ENCODE results near the gene BDH1.

BDH1 gene

DNA sequence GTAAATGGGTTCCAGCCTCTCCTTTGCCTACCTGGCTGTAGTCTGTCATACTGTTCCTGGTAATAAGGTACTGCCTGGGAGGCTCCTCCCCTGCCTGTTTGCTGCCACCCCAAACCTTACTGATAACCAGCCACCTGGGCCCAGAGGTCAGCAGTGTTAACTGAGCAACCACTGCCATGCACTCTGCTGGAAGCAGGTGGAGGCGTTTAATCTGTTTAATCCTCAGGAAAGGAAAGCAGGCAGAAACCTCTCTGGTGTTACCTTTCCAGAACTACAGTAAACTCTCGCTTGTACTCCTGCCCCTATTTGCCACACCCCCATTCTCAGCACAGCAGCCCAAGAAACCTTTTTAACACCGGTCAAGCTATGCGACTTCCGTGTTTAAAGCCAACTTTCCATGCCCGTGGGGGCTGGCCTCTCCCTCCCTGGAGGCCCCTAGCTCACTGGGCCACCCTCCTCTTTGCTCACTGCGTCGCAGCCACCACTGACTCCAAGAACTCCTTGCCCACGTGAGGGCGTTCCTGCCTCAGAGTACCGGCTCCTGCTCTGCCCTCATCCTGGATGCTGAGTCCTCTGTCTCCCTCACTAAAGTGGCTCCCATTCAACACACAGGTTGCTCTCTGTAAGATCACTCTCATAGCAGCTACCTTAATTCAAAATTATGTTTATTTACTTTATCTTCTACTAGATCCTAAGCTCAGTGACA, 8.3 kb downstream of the BDH1 start:
- DNase-seq (ENCODE audit: low read depth in 2 of 2), result no peak

DNA sequence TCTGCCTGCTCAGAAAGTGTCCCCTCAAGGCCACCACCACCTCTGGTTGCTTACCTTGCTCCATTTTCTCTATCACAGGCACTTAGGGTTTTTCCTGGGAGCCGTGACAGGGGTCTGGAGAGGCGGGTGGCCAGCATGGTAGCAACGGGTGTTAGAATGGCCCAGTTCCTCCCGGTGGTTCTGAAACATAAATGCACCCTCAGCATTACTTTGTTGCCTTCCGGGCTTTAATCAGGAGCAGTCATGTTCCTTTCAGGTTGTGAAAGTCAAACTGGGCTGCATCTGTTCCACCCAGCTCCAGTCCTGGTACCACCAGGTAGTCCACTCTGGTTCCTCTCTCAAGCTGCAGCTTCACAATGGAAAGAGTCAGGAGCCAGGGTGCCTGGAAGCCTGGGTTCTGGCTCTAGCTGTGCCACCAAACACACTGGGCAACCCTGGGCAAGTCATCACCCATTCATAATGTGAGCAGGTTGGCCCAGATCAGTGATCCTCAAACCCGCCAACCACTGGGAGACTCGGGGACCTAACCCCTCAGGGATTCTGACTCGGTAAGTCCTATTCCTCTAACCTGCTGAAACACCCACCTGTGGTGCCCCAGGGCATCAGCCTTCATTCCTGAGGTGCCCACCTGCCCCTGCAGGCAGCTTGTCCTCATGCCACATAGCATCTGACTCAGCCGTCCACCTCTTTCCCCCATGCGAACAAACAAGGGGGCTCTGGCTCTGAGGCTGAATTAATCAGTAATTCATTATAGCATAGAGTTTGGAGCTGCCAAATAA, 9.3 kb downstream of the BDH1 start:
- DNase-seq (ENCODE audit: low read depth in 2 of 2), result no peak

DNA sequence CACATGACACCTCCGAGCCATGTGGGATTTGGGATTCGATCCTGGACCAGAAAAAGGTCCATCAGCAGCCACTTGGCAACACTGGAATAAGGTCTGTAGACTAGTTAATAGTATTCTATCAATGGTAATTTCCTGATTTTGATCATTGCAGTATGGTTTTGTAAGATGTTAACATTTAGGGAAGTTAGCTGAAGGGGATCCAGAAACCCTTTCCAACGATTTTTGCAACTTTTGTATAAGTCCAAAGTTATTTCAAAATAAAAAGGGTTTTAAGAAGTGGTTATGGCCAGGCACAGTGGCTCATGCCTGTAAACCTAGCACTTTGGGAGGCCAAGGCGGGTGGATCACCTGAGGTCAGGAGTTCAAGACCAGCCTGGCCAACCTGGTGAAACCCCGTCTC, 10.2 kb downstream of the BDH1 start:
- DNase-seq (ENCODE audit: low read depth in 2 of 2), result no peak

DNA sequence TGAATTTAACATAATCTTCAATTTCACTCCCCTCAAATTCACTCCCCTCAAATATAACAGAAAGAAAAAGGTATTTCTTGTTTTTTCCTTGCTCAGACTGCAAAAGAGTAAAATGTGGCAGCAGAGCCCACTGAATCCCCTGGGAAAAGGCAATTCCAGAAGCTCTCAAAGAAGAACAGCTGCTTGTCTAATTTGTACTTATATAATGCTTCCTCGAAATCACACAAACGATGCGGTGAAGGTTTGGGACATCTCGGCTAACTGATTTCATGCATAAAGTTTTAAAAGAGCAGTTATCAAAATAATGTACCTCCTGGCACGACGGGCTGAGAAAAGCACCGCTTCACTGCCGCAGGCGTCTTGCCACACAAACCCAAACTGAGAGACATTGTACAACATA, 10.7 kb downstream of the BDH1 start:
- DNase-seq (ENCODE audit: low read depth in 2 of 2), result no peak

DNA sequence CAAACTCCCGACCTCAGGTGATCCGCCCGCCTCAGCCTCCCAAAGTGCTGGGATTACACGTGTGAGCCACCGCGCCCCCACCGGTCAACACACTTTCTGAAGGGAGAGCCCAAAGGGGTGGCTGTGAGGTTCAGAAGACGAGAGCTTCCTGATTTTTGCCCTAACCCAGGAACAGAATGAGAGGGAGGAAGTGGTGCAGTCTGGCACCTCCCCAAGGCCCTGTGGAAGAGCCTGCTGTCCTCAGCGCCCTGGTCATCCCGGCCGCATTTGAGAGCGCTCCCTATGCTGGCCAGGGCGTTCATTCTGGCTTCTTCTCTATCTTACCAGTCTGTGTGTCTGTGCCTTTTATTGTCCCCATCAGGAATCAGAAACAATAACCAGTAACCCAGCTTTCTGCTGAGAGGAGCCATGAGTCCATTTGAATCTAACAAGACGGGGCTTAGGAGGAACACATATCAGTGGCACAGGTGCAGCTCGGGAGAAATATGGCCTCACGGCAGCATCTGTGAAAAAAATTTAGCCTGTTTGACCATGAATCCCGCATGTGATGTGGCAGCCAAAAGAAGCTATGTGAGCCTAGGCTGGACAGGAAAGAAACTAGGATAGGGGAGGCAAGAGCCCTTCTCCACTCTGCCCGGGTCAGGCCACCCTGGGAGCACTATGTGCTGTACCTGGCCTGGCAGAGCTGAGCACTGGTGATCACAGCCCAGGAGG, 12.9 kb downstream of the BDH1 start:
- DNase-seq (ENCODE audit: low read depth in 2 of 2), result no peak

DNA sequence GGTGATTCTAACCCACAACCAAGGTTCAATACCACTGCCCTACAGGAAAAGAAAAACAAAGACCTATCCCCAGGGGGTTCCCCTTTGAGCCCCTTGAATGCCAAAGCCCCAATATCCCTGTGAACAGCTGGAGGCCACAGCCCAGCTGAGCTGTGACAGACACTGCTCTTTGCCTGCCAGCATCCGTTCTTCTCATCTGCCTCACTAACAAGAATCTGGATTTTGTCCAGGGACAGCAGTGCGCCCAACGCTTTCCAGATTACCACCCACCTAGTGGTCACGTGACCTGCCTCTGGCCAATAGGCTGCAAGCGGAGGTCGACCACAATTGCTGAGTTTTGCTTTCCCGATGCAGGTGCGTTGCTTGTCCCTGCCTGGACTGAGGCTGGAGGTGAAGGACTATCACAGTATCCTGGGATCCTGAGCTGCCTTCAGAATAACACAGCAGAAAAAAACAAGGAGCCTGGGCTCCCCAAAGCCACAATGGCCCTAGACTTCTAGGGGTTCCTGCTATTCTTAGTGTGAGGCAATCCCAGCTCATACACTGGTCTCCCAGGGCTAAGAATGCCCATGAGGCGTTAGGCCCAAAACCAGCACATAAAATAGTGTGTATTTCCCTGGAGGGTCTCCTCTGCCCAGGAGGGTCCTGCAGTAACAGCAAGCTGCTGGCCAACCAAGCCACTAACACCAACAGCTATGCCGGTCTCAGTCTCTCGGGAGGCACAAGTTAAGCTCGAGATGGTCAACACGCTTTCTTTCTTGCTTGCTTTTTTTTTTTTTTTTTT, 13.8 kb downstream of the BDH1 start:
- DNase-seq (ENCODE audit: low read depth in 2 of 2), result no peak

DNA sequence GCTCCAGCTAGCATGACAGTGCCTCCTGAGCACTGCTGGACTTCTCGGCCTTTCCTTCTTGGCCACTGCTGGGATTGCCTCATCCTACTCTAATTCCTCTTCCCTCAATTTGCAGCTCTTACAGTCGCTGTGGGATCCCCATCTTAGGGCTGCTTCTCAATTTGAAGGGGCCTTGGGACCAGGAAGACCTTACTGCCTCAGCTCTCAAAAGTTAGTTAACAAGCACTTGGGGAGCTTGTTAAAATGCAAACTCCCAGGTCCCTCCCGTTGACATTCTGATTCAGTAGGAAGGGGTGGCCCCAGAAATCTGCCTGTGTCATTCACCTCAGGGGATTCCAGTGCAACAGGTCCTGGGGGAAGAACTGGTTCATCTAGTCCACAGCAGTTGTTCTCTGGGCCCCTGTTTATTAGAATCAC, 14.8 kb downstream of the BDH1 start:
- DNase-seq (ENCODE audit: low read depth in 2 of 2), result no peak

DNA sequence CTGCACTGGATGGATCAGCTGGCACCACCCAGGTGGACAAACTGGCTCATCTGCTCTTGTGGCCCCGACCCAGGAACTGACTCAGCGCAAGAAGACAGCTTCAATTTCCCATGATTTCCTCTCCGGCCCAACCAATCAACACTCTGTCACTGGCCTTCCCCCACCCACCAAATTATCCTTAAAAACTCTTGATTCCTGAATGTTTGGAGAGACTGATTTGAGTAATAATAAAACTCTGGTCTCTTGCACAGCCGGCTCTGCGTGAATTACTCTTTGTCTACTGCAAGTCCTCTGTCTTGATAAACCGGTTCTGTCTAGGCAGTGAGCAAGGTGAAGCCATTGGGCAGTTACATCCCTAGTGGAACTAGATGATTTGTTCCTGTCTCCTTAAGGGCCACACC, 16.1 kb downstream of the BDH1 start:
- no peak for DNase-seq (ENCODE audit: low read depth in 2 of 2)

DNA sequence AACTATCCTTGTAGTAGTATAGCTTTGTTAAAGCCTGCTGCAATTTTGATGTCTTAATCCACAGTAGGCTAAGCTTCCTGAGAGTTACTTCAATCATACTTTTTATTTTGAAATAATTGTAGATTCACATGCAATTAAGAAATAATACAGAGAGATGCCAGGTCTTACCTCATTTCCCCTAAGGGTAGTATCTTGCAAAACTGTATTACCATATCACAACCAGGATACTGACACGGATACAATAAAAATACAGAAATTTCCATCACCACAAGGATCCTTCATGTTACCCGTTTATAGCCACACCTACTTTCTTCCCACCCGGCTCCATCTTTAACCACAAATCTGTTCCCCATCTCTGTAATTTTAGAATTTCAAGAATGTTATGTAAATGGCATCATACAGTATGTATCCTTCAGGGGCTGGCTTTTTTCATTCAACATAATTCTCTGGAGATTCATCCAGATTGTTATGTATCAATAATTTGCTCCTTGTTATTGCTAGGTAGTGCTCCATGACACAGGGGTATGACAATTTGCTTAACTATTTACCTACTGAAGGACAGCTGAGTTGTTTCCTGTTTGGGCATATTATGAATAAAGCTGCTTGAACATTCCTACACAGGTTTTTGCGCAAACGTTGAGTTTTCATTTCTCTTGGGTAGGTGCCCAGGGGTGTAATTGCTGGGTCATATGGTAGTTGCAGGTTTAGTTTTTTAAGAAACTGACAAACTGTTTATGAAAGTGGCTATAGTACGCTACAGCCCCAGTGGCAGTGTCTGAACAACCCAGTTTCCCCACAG, 21.6 kb downstream of the BDH1 start:
- DNase-seq (ENCODE audit: low read depth in 2 of 2), result no peak

DNA sequence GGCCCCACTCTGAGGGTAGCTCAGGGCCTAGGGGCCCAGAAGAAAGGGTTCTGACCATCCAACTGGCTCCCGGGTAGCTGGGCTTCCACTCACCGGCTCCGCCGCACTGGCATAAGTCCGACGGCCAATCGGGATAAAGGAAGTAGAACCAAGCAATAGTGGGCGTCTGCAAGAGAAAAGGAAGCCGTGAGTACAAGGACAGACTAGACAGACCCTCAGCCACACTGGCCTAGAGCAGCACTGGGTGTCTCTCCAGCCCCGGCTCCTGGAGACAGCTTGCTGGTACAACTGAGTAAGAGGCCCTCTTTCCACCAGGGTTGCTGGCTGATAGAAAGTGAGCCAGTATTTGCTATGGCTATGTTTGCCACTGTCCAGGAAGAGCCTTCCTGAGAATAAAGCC, 22.4 kb downstream of the BDH1 start:
- DNase-seq (ENCODE audit: low read depth in 2 of 2), result no peak

DNA sequence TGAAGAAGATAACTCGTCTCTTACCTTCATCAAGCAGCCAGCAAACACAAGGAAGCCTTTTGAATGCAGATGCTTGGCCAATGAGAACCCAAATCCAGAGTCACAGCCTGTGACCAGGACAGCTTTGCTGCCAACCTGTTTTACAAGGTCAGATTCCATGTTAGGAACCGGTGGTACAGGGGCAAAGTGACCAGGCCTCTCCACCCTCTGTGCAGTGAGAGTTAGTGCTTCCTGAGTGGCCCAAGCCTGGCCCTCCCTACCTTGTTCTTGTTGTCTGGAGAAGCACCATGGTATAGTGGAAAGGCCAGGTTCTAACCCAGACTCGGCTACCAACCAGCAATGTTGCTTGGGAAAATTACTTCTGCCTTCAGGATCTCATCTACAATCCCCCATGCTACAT, 23.4 kb downstream of the BDH1 start:
- DNase-seq (ENCODE audit: low read depth in 2 of 2), result no peak

DNA sequence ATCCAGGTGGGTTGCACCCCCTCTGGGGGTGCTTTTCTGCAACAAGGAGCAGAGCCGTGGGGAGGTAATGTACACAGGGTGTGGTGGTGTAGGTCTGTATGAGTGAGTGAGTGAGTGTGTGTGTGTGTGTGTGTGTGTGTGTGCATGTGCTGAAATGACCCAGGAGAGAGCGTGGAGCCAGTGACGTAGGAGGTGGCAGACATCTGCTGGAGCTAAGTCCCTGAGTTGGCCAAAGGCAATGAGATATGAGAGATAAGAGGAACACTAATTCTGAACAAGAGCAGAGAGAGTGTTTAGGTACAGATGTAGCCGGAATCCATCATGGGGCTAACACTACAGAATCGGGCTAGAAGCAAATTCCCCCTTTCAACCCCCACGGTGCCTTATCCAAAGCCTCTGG, 27.6 kb downstream of the BDH1 start:
- DNase-seq (ENCODE audit: low read depth in 2 of 2), result no peak

DNA sequence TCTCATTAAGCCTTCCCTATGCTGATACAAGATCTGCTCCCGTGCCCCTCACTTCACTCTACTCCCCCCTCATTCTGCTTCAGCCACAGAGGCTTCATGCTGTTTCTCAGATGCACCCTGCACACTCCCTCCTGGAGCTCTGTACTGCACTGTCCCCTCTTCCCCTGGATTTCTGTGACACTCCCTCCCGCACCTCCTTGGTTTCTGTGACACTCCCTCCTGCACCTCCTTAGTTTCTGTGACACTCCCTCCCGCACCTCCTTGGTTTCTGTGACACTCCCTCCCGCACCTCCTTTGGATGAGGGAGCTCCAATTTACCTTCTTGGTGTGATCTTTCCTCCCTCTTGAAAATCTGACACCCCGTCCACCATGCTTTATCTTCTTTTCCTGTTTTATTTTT, 28.2 kb downstream of the BDH1 start:
- DNase-seq (ENCODE audit: low read depth in 2 of 2), result no peak

DNA sequence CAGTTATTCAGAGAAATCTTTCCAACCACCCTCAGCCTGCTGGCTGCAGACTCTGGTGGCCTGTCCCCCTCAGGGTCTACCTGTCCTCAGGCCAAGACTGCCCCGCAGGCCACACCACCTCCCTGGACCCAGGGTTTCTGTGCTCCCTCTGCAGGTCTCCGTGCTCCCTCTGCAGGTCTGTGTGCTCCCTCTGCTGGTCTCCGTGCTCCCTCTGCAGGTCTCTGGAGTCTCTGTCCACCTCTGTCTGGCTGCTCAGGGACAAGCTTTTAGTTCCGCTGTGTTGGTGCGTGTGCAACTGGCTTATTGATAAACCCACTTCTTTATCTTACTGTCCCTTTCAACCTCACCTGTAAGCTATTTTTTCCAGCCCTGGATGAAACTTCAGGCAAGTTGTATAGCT, 30.1 kb downstream of the BDH1 start:
- DNase-seq (ENCODE audit: low read depth in 2 of 2), result no peak

DNA sequence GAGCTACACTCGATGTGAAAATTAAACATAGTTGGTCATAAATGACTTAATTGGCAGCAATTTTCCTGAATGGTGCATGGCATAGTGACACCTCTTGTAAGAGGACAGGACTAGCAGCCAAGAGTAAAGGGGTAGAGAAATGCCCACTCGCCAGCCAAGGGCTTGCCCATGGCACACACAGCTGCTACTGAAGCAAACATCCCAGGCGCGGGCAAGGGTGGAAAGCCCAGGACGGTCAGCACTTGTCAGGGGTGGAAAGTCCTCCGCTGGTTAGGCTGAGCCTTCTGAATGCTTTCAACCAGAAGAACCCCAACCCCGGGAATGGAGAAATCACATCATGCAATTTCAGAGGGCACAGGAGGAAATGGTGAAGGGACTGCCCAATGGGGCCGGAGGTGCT, 31.6 kb downstream of the BDH1 start:
- no peak for DNase-seq (ENCODE audit: low read depth in 2 of 2)

DNA sequence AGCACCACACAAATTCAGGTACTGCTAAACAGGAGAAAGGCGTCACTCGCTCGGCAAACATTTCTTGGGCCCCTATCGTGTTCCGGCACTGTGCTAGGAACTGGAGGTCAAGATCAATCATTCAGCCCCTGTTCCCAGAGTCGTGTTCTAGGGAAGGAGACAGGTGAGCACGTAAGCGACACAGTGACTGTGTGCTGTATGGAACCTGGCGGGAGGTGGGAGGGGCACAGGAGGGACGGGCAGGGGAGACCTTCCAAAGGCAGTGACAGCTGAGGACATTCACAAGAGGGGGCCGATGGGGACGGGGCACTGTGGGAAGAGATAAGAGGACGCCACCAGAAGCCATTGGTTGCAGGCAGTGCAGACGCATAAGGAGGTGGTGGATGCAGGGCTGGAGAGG, 32.2 kb downstream of the BDH1 start:
- DNase-seq (ENCODE audit: low read depth in 2 of 2), result no peak

DNA sequence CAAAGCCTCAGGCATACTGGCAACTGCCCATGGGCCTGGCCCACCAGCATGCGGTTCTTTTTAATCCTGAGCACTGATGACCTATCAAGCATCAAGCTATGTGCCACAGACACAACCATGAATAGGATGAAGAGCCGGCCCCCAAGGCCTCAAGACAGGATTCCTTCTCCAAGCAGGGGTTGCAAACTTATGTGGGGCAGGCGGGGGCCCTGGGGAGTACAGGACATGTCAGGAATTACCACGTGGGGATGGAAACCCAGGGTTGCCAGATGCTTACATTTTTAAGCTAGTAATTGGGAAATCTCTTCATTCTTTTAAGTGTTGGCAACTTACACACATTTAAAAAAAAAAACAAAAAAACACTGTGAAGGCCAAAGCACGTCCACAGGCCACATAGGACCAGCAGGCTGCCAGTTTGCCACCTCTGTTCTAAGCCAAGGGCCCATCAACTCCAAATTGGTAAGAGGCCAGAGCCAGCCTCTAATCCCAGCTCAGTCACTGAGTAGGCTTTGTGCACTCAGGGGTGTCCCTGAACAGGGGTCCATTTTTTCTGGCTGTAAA, 32.8 kb downstream of the BDH1 start:
- DNase-seq (ENCODE audit: low read depth in 2 of 2), result no peak

DNA sequence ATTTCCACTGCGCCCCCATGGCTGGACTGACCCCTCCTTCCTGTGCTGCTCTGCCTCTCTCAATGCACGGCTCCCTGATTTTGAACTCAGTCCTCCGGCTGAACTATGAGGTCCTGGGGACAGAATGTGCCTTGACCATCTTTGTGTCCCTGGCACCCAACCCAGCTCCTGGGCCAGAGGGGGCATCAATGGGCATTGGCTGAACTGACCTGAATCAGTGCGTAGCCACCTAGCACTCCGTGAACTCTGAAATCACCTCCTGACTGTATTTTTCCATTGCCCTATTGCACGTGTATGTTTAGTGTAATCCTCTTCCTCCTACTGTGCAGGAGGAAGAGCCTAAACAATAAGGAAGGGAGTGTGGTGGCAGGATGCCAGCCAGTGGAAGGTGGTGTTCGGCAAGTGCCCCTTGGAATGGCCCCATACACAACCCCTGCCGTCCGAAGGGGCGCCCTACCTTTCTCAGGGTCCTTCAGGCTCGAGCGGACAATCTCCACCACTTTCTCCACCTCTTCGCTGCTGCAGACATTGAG, 33.5 kb downstream of the BDH1 start:
- DNase-seq (ENCODE audit: low read depth in 2 of 2), result no peak

DNA sequence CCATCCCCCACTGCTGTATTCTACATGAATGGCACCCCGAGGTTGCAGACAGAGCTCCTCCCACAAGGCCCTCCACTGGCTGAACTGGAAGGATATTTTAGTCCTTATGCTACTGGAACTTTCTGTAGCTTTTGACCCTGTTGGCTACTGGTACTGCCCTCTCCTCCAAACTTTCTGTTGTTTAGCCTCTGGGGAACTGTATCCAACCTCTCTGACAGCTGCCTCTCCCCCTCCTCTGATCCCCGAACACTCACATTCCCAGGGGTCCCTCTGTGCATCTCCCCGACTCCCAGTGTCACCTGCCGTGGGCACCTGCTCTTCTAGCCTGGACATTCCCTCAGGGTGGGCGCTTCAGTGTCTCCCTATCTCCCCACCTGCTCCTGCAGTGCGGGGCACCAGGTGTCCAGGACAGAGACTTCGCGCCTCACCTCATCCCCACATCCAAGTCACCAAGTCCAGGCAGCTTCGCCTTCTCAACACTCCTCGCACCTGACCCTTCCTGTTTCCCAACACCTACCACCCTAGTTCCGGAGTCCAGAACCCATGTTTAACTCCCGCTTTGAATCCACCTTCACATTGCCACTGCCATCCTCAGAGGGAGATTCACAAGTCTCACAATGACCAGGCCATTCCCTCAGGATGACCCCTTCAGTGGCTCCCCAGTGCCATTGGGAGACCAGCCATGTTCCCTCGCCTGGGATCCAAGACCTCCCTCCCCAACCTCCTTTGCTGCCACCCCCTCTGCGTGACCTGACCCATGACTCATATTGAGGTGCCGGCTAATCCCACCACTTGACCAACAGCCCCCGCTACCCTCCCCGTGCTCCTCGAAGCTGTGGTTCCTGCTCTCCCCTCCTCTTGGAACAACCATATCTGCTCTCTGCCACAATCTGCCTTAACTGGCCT, 34.2 kb downstream of the BDH1 start:
- DNase-seq (ENCODE audit: low read depth in 2 of 2), result no peak
